ENCODE measurements around the gene ONECUT2. TPM values are rescaled to one million over a fixed set of nuclear protein-coding genes. Genes with fewer than 3 reads are reported as not detected.

Gene ONECUT2
- total RNA-seq, 1 experiment from 2014 or later, result 2.2 TPM

DNA sequence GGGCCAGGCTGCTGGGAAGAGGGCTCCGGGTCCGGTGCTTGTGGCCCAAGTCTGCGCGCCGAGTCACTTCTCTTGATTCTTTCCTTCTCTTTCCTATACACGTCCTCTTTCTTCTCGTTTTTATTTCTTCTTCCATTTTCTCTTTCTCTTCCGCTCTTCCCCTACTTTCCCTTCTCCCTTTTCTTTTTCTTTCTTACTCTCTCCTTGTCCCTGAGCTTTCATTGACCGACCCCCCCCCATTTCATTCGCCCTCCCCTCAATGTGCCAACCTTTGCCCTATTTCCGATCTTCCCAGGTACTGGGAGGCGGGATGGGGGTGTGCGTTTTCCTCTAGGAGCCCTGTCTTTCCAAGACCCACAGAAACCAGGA lies 1.8 kb downstream of the ONECUT2 start:
- no peaks in the 10 kb centered on the region for H3K9me3 ChIP-seq (replicated peaks)
- no peak overlapping the region for H3K4me3 ChIP-seq
- H3K36me3 ChIP-seq, result no peaks in the 10 kb centered on the region
- no peak overlapping the region for H3K27ac ChIP-seq
- no peak for DNase-seq
- H3K4me1 ChIP-seq, result no peaks in the 10 kb centered on the region
- no peaks in the 10 kb centered on the region for H3K27me3 ChIP-seq

DNA sequence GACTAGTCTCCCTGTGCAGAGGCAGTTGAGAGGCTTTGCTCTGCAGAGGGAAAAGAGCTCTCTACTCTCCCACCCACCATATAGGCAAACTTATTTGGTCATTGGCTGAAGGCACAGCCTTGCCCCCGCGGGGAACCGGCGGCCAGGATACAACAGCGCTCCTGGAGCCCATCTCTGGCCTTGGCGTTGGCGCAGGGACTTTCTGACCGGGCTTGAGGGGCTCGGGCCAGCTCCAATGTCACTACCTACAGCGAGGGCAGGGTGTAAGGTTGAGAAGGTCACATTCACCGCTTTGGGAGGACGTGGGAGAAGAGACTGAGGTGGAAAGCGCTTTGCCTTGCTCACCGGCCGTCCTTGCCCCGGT lies 2.2 kb downstream of the ONECUT2 start:
- DNase-seq, result no peak
- no peaks in the 10 kb centered on the region for H3K4me1 ChIP-seq
- no peaks in the 10 kb centered on the region for H3K36me3 ChIP-seq
- no peak overlapping the region for H3K27ac ChIP-seq
- H3K27me3 ChIP-seq, result no peaks in the 10 kb centered on the region
- H3K4me3 ChIP-seq, result peak overlapping the region; percentile 51
- H3K9me3 ChIP-seq (replicated peaks), result no peaks in the 10 kb centered on the region

GRCh38 chr18:57437766-57438671 lies 2.8 kb downstream of the ONECUT2 start:
- Histone ChIP-seq H3K9me3 (replicated peaks) (no peaks in the 10 kb centered on the region), H3K4me1 (no peaks in the 10 kb centered on the region), H3K27me3 (no peaks in the 10 kb centered on the region), H3K36me3 (no peaks in the 10 kb centered on the region), H3K27ac (no peak overlapping the region), H3K4me3 (peak overlapping the region; percentile 51)
- peak; percentile 45 to 54 for DNase-seq

DNA sequence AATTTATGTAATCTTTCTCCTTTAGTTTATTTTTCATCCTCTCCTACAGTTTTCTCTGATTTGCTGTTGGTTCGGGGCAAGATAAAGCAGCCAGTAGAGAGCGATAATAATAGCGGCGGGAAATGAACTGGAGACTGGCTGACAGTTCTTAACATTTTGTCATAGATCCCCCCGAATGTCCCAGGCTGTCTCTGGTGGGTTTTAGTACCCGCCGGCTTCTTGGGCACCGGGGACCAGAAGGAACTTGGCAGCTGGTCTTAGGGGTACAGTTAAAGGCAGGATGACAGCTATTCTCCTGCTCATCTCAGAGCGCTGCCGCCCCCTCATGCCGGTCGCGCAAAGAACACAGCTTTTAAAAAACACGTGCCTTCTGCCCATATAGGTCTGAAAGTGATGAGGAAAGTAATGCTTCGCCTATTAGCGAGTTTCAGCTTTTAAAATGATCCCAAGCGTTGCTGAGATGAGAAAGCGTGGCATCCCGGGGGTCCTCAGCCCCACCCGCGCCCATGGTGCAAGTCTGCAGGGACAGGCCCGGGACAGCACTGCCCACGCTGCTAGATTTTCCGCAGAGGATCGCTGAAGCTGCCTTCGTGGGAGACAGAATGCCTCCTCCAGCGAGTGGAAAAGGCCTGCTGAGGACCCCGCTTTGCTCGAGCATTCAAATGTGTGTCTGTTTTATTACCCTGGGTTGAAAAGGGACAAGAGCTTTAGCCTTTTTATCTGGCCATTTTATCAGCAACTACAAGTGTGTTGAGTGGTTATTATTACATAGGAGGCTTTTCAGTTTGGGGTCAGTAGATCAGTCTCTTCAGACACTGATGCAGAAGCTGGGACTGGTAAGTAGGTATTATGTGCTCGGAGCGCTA lies 3.8 kb downstream of the ONECUT2 start:
- H3K4me1 ChIP-seq, result no peaks in the 10 kb centered on the region
- H3K27ac ChIP-seq, result no peak overlapping the region
- H3K4me3 ChIP-seq, result no peak overlapping the region
- DNase-seq, result no peak
- no peaks in the 10 kb centered on the region for H3K36me3 ChIP-seq
- no peaks in the 10 kb centered on the region for H3K27me3 ChIP-seq
- H3K9me3 ChIP-seq (replicated peaks), result no peaks in the 10 kb centered on the region

- Histone ChIP-seq H3K27ac (no peak overlapping the region), H3K4me3 (no peak overlapping the region), H3K4me1 (no peaks in the 10 kb centered on the region), H3K36me3 (no peaks in the 10 kb centered on the region), H3K9me3 (replicated peaks) (no peaks in the 10 kb centered on the region), H3K27me3 (no peaks in the 10 kb centered on the region)
- DNase-seq, result no peak
These were observed 4.4 kb downstream of the ONECUT2 start for GRCh38 chr18:57439609-57439968.

DNA sequence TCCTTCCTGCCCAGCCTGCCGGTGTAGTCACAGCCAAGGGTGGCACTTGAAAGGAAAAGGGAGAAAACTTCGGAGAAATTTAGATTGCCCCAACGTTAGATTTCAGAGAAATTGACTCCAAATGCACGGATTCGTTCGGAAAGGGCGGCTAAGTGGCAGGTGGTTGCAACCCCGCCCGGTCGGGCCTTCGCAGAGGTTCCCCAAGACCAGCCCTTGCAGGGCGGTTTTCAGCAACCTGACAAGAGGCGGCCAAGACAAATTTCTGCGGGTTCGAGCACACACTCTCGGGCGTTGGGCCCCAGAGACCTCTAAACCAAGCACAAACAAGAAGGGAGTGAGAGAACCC lies 4.8 kb downstream of the ONECUT2 start:
- H3K27ac ChIP-seq, result no peak overlapping the region
- H3K4me3 ChIP-seq, result no peak overlapping the region
- H3K27me3 ChIP-seq, result no peaks in the 10 kb centered on the region
- no peaks in the 10 kb centered on the region for H3K36me3 ChIP-seq
- H3K9me3 ChIP-seq (replicated peaks), result no peaks in the 10 kb centered on the region
- H3K4me1 ChIP-seq, result no peaks in the 10 kb centered on the region
- no peak for DNase-seq

DNA sequence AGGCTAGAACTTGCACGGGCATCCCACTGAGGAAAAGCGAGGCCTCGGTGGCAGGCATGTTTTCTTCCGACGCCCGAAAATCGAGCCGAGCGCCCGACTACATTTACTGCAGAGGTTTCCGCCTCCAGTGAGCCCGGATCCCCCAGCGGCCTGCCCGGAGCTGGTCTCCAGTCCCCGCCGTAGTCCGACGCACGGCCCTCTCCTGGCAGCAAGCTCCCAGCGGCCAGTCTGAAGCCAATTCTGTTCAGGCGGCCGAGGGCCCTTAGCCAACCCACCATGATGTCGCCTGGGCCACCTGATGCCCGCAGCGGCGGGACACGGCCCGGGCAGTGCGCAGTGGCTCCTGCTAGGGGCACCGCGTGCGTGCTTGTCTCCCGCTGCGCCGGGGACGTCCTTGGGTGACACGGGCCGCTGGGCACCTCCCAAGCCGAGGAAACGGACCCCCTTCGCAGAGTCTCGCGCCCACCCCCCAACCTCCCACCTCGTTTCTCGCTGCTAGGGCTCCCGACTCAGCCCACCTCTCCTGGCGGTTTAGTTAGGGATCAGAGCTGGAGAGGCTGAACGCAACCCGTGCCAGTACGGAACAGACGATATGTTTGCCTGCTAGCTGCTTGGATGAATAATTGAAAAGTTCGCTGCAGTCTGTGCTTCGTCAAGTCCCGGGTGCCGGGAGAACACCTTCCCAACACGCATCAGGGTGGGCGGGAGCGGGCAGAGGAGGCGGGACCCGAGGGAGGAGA lies 5.3 kb downstream of the ONECUT2 start:
- DNase-seq, result no peak
- Histone ChIP-seq H3K36me3 (no peaks in the 10 kb centered on the region), H3K27me3 (no peaks in the 10 kb centered on the region), H3K4me3 (no peak overlapping the region), H3K9me3 (replicated peaks) (no peaks in the 10 kb centered on the region), H3K4me1 (no peaks in the 10 kb centered on the region), H3K27ac (no peak overlapping the region)

DNA sequence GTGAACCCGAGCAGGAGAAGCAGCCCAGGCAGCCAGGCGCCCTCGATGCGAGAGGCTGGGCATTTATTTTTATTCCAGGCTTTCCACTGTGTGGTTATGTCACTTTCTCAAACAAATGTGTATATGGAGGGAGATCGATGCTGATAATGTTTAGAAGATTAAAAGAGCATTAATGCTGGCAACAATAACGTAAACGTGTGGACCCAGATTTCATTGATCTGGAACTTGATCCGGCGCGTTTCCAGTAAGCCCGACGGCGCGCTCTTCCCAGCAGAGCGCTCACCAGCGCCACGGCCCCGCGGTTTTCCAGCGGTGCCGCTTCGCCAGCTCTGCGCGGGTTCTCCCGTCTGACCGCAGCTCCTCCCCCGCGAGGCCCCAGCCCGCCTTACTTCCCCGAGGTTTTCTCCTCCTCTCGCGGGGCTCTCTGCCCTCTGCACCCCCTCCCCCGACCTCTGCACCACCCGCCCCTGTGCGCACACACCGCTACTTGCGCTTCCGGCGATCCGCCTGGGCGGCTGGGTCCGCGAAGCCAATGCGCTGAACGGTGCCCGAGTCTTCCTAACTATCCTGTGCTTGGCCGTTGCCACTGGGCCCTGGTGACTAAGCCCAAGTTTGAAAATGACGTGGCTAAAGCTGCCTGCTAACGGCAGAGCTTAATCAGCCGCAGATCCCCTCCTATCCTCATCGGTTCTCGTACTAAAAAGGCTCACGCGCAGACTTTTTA lies 6.1 kb downstream of the ONECUT2 start:
- no peaks in the 10 kb centered on the region for H3K27me3 ChIP-seq
- DNase-seq, result no peak

DNA sequence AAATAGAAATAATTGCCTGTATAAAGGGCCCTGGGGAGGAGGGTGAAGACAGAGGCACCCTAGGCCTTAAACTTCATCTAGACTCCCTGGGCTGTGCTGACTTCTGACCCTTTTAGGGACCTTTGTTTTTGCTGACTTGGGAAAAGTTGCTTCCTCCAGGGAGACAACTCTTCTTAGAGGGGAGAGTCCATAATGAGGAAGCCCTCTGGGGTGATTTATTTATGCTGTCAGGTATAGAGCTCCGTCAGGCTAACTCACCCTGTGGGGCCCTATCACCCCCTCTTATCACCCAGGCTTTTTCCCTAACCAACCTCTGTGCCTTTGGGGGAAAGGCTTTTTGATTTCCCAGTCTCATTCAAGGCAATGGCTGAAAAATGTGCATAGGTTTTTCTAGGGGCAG lies 8.1 kb downstream of the ONECUT2 start:
- Histone ChIP-seq H3K27ac (no peak overlapping the region), H3K4me1 (no peaks in the 10 kb centered on the region), H3K36me3 (no peaks in the 10 kb centered on the region), H3K9me3 (replicated peaks) (no peaks in the 10 kb centered on the region), H3K27me3 (no peaks in the 10 kb centered on the region), H3K4me3 (no peak overlapping the region)
- no peak for DNase-seq

More for the DNA sequence above, 6.1 kb downstream of the ONECUT2 start:
- Histone ChIP-seq H3K9me3 (replicated peaks) (no peaks in the 10 kb centered on the region), H3K27ac (no peak overlapping the region), H3K4me3 (no peak overlapping the region), H3K4me1 (no peaks in the 10 kb centered on the region), H3K36me3 (no peaks in the 10 kb centered on the region)

GRCh38 chr18:57443702-57444101 lies 8.5 kb downstream of the ONECUT2 start:
- H3K4me3 ChIP-seq, result no peak overlapping the region
- H3K27me3 ChIP-seq, result no peaks in the 10 kb centered on the region
- no peaks in the 10 kb centered on the region for H3K36me3 ChIP-seq
- H3K27ac ChIP-seq, result no peak overlapping the region
- DNase-seq, result no peak
- no peaks in the 10 kb centered on the region for H3K4me1 ChIP-seq
- no peaks in the 10 kb centered on the region for H3K9me3 ChIP-seq (replicated peaks)

DNA sequence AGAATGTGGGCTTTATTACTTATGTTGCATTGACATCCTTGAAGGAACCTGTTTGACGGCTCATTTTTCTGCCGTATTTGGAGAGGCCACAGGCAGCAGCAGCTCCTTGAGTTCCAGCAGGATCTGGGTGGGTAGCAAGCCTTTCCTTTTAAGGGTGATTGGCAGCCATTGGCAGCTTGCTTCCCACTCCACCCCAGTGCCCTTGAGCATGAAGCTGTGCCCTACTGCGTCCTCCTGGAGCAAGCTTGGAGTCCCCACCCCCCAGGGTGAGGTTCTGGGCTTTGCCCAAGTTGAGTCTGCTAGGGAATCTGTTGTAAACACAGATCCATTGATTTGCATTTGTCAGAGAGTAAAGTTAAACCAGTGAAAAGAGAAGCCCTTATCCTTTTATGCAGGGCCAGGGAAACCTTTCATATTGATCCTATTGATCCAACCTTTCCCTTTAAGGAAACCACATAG lies 9.2 kb downstream of the ONECUT2 start:
- no peaks in the 10 kb centered on the region for H3K27me3 ChIP-seq
- no peaks in the 10 kb centered on the region for H3K36me3 ChIP-seq
- no peak overlapping the region for H3K27ac ChIP-seq
- DNase-seq, result no peak
- H3K9me3 ChIP-seq (replicated peaks), result no peaks in the 10 kb centered on the region
- H3K4me3 ChIP-seq, result no peak overlapping the region
- H3K4me1 ChIP-seq, result no peaks in the 10 kb centered on the region

DNA sequence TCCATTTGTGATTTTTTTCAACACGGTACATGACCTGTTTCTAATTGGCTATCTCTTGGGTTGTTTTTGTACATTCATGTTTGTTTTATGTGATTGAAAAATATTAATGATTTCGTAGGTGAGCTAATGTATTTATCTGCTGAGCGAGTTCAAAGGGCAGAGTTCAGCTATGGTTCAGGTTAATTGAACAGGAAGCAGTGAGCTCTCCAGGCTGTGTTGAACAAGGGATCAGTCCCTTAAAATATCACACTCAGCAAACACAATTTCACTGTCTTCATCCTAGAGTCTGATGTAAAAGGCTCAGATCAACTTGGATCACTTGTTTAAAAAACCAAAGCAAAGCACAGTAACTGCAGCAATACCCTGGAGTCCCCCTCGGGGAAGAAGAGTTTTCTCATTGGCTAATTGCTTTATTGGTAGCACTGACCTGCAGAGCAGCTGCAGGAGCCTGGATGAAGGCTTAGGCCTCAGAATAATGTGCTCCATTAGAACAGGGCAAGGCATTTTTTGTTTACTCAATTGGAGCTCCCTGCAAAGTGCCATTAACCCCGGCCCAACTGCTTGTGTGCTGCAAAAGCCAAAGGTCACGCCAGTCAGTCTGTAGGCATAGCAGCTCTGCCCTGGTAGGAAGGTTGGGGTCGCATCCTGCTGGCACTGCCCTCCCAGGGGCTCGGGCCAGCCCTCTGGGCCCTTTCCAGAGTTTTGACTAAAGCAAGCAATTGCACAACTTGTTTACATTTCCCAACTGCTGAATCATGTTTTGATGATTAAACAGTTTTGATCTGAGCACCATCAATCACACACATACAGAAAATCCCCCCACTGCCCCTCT lies 10.5 kb downstream of the ONECUT2 start:
- Histone ChIP-seq H3K4me1 (no peaks in the 10 kb centered on the region), H3K27ac (no peak overlapping the region), H3K9me3 (replicated peaks) (no peaks in the 10 kb centered on the region), H3K36me3 (no peaks in the 10 kb centered on the region), H3K4me3 (no peak overlapping the region), H3K27me3 (no peaks in the 10 kb centered on the region)
- DNase-seq, result no peak

- Histone ChIP-seq H3K4me3 (no peak overlapping the region), H3K27me3 (no peaks in the 10 kb centered on the region), H3K4me1 (no peaks in the 10 kb centered on the region), H3K9me3 (replicated peaks) (no peaks in the 10 kb centered on the region), H3K27ac (no peak overlapping the region), H3K36me3 (no peaks in the 10 kb centered on the region)
- DNase-seq, result no peak
These were observed 11.1 kb downstream of the ONECUT2 start for GRCh38 chr18:57446322-57446721.

GRCh38 chr18:57447154-57447621 lies 12.0 kb downstream of the ONECUT2 start:
- Histone ChIP-seq H3K27ac (no peak overlapping the region), H3K4me3 (no peak overlapping the region), H3K36me3 (no peaks in the 10 kb centered on the region), H3K4me1 (no peaks in the 10 kb centered on the region), H3K27me3 (no peaks in the 10 kb centered on the region), H3K9me3 (replicated peaks) (no peaks in the 10 kb centered on the region)
- DNase-seq, result peak in 1 of 2 experiments; percentile 31
